NOMO-1 treated with DMSO at 0.1 percent for 48 hours (cell line): Measurements from ENCODE around the gene ZNF839.
A peak's percentile ranks its signal among the peaks of the same experiment; 100 is the strongest.
"Not testable (repeated sequence)": the region's sequence is repeated elsewhere in the genome, so short reads cannot be mapped to it uniquely, and the experiment has no call there.

Experiments
- DNase-seq: peaks from one replicate; lab custom pipeline; 2025; ENCODE audit not compliant: unreplicated experiment; lab: John Stamatoyannopoulos, UW

The ZNF839 gene

DNA sequence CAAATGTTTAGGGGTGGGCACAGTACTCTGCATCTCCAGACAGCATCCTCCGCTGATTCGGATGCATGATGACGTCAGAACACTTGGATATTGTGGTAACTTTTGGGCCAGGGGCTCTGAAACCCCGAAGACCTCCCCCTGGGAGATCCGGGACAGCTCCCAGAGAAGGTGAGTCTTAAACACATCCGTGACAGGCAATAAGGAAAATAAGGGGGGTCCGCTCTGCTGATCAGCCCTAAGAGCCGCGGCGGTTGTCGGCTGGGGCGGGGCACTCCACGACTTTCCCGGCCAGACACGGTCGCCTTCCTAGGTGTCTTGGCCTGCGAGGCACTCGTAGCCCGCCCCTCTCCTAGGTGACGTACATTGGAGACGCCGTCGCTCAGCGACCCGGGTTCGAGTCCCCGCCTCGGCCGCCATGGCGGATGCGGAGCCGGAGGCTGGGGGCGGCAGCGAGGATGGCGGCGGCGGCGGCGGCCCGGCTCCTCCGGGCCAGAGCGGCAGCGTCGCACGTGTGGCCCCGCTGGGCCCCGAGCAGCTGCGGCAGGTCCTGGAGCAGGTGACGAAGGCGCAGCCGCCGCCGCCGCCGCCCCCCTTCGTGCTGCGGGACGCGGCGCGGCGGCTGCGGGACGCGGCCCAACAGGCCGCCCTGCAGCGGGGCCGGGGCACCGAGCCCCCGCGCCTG lies at the start of gene ZNF839:
Gene ZNF839 (plus strand): TSS at position 396 of the 682 bp plus-strand sequence. CDS start 20 bp downstream, at position 416.
- peak; percentile 85 for DNase-seq

DNA sequence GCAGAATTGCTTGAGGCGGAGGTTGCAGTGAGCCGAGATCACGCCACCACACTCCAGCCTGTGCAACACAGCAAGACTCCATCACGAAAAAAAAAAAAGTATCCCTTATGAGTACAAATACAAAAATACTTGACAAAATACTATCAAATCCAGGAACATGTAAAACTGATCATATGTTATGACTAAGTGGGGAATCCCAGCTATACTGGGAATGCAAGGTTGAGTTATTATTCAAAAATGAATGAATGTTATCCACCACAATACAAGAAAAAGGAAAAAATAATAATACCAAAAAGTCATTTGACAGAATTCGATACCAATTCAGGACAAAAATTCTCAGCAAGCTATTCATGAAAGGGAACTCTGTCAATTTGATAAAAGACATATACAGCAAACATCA lies 47.2 kb upstream of the ZNF839 start:
- DNase-seq = no peak

DNA sequence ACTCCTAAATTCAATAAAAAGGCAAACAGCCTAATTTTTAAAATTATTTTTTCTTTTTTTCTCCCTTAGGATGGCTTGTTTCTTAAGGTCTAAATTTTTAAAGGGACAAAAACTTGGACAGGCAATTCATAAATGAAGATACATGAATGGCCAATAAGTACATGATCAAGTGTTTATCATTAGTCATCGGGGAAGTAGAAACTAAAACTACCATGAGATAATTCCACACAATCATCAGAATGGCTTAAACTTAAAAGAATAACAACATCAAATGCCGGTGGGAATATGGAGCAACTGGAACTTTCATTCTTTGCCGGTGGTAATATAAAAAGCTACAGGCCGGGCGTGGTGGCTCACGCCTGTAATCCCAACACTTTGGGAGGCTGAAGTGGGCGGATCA lies 43.7 kb upstream of the ZNF839 start:
- no peak for DNase-seq

DNA sequence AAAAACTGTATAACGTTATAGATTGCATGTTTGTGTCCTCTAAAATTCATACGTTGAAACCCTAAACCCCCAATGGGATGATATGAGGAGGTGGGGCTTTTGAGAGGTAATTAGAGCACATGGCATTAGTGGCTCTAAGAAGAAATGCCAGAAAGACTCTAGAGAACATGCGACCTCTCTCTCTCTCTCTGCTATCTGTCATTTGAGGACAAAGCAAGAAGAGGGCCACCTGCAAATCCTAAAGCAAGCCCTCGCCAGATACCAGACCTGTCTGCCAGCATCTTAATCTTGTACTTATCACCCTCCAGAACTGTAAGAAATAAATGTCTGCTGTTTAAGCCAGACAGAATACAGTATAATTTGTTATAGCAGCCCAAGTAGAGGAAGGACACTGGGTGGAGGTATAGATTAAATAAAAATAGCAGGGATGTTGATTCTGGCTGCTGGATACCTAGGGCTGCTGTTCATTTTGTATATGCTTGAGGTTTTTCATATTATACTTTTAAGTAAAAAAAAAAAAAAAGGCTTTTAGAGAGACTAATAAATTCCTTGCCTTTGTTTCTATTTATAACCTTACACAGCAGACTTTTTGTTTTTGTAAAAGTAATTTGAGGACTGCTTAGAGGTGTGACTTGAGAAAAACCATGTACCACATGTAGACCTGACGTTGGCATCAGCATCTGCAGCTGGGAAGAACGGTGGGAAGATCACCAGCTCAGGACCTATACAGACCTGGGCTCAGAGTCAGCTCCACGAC lies 41.5 kb upstream of the ZNF839 start:
- no peak for DNase-seq

DNA sequence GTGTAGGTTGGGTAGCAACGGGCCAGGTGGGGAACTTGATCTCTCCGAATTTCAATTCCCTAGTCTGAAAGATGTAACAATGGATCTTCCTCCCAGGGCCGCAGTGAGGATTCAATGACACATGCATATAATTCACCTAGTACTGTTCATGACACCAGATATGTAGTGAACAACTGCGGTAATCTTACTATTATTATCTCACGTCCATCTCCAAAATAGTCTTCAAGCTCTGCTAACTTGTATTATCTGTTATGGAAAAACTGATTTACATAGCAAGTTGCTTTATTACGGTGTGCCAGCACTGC lies 41.0 kb upstream of the ZNF839 start:
- DNase-seq = no peak

DNA sequence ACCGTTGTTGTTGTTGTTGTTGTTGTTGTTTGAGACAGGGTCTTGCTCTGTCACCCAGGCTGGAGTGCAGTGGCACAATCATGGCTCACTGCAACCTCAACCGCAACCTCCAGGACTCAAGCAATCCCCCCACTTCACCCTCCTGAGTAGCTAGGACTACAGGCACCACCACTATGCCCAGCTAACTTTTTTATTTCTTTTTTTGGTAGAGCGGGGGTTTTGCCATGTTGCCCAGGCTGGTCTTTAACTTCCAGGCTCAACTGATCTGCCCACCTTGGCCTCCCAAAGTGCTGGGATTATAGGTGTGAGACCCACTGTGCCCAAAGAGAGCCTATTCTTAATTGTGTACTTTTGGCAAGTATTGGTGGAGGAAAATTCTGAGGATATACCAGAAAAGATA lies 40.3 kb upstream of the ZNF839 start:
- no peak for DNase-seq

DNA sequence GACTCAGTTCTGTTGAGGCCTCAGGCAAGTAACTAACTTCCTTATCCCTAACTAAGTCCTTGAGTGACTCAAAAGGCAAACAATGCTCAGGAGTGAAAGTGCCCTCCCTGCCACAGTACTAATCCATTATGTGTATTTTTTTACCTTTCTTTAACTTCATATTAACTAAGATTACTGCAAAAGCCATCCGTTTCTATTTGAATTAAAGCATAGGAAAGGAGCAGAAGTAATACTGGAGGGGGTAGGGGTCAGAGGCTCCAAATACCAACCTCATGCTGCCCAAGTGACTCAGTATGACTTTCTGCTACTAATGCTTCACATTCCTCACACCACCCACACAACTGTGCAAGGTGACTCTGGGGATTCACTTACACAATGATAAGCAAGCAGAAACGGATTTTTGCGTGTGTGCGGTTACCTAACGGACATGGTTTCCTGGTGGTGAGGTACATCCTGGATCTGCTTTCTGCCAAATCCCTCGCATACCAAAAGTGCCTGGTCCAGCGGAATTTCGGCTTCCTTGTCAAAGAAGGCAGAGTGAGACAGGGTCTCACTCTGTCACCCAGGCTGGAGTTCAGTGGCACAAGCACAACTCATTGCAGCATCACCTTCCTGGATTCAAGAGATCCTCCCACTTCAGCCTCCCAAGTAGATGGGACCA lies 39.7 kb upstream of the ZNF839 start:
- no peak for DNase-seq

DNA sequence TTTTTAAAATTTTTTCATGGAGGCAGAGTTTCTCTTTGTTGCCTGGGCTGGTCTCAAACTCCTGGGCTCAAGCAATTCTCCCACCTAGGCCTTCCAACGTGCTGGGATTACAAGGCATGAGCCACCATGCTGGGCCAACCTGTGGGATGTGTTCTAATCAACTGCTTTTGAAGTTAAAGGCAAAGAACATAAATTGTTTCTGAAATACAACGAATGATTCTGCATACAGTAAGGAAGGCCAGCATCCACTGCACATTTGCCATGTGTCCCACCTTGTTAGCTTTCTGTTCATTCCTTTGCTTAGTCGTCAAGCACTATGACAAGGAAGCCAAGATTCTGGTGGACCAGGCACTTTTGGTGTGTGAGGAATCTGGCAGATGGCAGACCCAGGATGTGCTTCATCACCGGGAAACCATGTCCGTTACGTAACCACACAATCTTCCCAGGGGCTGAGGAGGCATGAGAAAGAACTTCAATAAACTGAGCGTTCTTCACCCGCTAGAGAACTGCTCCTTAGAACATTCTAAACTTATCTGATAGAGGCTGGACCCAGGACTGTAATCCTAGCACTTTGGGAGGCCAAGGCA lies 39.1 kb upstream of the ZNF839 start:
- no peak for DNase-seq

DNA sequence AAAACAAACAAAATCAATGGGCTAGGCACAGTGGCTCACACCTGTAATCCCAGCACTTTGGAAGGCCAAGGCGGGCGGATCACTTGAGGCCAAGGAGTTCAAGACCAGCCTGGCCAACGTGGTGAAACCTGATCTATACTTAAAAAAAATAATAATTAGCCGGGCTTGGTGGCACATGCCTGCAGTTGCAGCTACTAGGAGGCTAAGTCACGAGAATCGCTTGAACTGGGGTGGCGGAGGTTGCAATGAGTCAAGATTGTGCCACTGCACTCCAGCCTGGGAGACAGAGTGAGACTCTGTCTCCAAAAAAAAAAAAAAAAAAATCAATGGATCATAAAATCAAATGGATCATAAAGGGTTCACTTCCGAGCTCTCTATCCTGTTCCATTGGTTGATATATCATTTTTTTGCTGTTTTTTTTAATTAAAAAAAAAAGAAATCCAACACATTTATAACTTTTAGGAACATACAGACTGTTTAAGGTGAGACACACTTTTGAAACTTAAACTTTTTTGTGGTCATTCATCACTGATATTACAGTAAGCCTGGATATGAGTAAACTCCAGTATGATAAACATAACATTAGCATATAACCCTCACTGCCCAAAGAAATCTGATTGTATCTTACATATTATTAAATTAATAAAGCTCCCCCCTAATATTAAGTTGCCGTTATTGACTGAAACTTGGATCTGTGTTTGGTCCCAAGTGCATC lies 36.6 kb upstream of the ZNF839 start:
- DNase-seq = no peak

DNA sequence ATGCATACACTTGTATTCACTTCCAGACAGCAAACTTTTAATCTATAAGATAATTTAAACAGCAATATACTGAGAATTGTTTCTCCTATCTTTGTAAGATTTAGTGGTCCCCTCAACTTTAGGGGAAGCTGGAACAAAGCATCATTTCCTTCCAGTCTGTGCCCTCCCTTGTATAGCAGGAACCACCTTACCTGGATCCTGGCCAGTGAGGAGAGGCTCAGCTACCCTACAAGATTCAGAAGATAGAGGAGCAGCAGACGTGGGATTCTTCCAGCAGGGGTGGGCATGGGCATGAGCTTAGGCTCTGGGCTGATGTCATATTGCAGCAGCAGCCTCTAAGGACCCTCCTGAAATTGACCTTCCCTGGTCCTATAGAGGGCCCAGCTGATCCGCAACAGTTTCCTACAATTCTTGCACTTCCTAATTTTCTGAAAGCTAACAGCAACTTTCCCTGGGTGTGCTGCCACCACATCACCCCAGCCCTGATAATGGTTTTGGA lies 35.9 kb upstream of the ZNF839 start:
- no peak for DNase-seq

DNA sequence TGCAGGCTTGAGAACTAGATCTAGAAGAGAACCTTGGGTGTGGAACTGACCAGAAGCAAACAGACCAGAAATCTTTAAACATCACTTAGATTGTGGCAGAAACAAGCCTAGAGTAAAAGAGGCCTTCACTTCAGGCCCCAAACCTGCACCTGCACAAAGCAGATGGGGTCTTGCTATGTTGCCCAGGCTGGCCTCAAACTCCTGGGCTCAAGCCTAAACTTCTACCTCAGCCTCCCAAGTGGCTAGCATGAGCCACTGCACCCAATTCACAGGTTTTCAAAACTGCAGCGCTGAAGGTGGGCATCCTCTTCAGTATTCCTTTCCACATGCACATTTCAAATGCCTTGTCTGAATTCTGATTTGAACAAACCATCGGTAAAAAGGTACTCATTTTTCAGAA lies 34.4 kb upstream of the ZNF839 start:
- no peak for DNase-seq

DNA sequence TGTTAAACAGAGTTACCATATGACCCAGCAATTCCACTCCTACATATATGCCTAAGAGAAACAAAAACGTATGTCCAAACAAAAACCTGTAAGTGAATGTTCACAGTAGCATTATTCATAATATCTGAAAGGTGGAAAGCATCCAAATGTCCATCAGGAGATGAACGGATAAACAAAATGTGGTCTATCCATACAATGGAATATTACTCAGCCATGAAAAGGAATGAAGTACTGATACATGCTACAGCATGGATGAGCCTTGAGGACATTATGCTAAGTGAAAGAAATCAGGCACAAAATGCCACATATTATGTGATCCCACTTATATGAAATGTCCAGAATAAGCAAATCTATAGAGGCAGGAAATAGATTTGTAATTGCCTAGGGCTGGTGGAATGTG lies 31.4 kb upstream of the ZNF839 start:
- DNase-seq = no peak

DNA sequence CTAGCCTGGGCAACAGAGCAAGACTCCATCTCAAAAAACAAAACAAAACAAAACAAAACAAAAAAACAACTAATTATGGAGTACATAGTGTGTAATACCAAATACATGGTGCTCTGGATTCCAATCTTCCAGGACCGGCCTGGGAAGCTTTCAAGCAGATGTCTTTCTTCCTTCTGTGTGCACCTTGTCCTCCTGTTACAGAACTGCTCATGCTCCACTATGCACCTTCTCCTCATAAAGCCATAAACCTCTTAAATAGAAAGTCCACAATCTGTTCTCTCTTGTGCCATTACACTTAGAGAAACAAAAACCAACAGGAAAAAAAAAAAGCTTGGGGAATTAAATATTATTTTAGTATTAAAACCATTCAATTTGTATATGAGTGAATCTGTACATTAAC lies 27.1 kb upstream of the ZNF839 start:
- no peak for DNase-seq

DNA sequence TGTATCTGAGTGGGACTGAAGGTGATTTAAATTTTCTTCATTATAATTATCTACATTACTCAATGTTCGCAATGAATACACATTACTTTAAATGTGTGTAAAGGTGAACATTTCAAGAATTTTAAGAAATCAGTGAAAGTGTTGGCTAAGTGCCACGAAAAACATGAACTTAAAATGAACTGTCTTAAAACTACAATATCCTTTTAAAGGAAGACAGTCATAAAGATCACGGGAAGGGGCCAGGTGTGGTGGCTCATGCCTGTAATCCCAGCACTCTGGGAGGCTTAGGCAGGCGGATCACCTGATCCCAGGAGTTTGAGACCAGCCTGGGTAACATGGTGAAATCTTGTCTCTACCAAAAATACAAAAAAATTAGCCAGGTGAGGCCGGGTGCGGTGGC lies 25.8 kb upstream of the ZNF839 start:
- no peak for DNase-seq

DNA sequence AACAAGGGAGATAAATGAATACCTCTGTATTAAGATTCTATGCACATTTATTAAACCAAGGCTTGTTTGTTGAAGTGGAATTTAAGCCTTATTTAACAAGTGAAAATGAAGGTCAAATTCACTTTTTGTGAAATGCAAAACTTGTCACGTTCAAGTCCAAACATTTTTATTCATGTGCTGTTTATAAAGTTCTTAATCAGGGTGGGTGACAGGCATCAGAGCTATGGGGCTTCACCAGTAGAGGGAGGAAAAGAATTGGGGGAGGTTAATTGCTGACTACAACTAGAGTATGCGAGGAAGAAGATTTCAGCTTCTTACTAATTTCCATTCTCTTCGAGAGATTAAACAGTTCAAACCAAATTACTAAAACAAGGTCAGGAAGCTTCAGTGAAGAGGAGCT lies 24.3 kb upstream of the ZNF839 start:
- DNase-seq = no peak

DNA sequence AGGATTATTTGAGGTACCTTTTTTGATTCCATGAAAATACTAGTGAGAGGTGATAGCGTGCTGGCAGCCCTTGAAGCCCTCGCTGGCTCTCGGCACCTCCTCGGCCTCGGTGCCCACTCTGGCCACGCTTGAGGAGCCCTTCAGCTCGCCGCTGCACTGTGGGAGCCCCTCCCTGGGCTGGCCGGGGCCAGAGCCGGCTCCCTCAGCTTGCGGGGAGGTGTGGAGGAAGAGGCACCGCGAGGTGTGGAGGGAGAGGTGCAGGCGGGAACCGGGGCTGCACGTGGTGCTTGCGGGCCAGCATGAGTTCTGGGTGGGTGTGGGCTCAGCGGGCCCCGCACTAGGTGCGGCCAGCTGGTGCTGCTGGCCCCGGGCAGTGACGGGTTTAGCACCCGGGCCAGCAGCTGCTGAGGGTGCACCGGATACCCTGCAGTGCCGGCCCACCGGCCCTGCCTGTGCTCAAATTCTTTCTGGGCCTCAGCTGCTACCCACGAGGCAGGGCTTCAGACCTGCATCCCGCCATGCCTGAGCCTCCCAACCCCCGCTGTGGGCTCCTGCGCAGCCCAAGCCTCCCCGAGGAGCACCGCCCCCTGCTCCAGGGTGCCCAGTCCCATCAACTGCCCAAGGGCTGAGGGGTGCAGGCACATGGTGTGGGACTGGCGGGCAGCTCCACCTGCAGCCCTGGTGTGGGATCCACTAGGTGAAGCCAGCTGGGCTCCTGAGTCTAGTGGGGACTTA lies 21.9 kb upstream of the ZNF839 start:
- no peak for DNase-seq

DNA sequence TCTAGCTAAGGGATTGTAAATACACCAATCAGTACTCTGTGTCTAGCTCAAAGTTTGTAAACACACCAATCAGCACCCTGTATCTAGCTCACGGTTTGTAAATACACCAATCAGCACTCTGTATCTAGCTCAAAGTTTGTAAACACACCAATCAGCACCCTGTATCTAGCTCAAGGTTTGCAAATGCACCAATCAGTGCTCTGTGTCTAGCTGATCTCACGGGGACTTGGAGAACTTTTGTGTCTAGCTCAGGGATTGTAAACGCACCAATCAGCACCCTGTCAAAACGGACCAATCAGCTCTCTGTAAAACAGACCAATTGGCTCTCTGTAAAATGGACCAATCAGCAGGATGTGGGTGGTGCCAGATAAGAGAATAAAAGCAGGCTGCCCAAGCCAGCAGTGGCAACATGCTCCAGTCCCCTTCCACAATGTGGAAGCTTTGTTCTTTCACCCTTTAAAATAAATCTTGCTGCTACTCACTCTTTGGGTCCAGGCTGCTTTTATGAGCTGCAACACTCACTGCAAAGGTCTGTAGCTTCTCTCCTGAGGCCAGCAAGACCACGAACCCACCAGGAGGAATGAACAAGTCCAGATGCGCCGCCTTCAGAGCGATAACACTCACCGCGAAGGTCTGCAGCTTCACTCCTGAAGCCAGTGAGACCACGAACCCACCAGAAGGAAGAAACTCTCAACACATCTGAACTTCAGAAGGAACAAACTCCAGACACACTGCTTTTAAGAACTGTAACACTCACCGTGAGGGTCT lies 21.1 kb upstream of the ZNF839 start:
- DNase-seq = not testable (repeated sequence)

DNA sequence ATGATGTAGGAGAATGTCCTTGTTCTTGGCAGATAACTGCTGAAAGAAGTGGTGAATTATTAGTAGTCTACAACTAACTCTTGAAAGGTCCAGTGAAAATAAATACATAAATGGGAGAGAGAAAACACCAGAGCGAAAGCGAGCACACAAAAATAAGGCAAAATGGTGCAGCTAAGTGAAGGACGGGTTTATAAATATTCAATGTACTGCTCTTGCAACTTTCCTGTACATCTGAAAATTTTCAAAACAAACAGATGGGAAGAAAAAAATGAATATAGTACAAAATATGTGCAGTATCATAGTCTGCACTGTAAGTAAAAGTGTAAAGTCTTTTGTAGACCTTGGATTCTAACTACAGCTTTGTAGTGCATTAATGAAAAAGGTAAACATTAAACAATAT lies 15.9 kb upstream of the ZNF839 start:
- no peak for DNase-seq

DNA sequence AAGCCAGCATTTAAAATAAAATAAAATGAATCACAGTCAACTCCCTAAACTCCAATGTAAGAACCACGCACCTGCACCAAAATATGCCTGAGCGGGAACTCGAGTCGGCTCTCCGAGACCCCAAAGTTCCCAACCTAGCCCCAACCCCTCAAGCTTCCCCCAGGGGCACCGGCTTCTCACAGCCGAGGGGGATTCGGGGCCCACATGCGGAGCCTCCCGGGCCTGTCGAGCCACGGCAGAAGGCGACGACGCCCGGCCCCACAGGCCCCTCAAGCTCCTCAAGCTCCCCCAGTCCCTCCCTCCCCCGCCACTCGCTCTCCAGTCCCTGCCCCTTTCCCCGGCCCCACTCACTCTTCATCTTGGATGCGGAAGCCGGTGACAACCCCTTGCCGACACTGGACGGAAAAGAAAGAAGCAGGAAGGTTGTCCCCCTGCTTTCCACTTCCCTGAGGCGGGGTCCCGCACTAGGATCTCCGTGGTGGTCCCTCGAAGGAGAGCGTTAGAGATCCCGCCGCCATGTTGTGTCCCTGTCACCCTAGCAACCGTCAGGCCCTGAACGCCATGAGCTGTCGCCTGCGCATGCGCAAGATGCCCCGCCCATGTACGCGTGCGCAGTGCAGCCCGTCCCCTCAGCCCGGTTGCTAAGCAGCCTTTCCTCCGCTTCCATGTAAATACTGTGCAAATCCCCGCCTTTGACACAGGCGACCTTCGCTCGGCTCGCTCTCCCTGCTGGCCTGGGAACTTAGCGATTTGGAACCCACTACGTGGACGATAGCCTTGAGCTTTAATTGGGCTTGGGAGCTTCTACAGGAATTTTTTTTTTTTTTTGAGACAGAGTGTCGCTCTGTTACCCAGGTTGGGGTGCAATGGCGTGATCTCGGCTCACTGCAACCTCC lies 14.7 kb upstream of the ZNF839 start, which contains the start of gene MOK:
Gene MOK (minus strand): TSS at position 554 of the 896 bp plus-strand sequence. CDS start 196 bp downstream, at position 358.
- DNase-seq = peak; percentile 93
